Measurements from ENCODE around the gene PTCSC3. TPM values are rescaled to one million over a fixed set of nuclear protein-coding genes. Genes with fewer than 3 reads are reported as not detected.

Gene PTCSC3
- total RNA-seq, 3 donors from 2014 or later: not detected

GRCh38 chr14:36214476-36215216 lies 38.1 kb upstream of the PTCSC3 start:
- Histone ChIP-seq H3K4me3 (no peak overlapping the region), H3K27ac (no peak overlapping the region), H3K9me3 (no peaks in the 10 kb centered on the region), H3K4me1 (no peaks in the 10 kb centered on the region), H3K27me3 (peaks cover 0 to 7% of the 10 kb centered on the region in 2 donors), H3K36me3 (no peaks in the 10 kb centered on the region)
- TF ChIP-seq POLR2AphosphoS5 (IDR thresholded peaks at IDR 0.05) (no peak), CTCF (IDR thresholded peaks at IDR 0.05) (no peak), POLR2A (IDR thresholded peaks at IDR 0.05) (no peak)
- no peak for DNase-seq (ENCODE audit: low spot score in 2 of 2)
- intact Hi-C loops (cut with DNase I; ENCODE audit: low total_unique reads): no loop called here

- no peaks in the 10 kb centered on the region for H3K4me1 ChIP-seq
- no peak for TF ChIP-seq CTCF (IDR thresholded peaks at IDR 0.05)
- TF ChIP-seq POLR2A (IDR thresholded peaks at IDR 0.05): no peak
- no peak for TF ChIP-seq POLR2AphosphoS5 (IDR thresholded peaks at IDR 0.05)
- no peaks in the 10 kb centered on the region for H3K36me3 ChIP-seq
- H3K9me3 ChIP-seq: no peaks in the 10 kb centered on the region
- no peak overlapping the region for H3K27ac ChIP-seq
- H3K27me3 ChIP-seq: peaks cover 0 to 4% of the 10 kb centered on the region in 2 donors
- no peak overlapping the region for H3K4me3 ChIP-seq
- intact Hi-C loops (cut with DNase I; ENCODE audit: low total_unique reads): no loop called here
- no peak for DNase-seq (ENCODE audit: low spot score in 2 of 2)
Observed at GRCh38 chr14:36212987-36213386, 36.5 kb upstream of the PTCSC3 start.

- intact Hi-C loops (cut with DNase I; ENCODE audit: low total_unique reads): no loop called here
- H3K27ac ChIP-seq: no peak overlapping the region
- no peak overlapping the region for H3K4me3 ChIP-seq
- no peak for DNase-seq (ENCODE audit: low spot score in 2 of 2)
- H3K4me1 ChIP-seq: no peaks in the 10 kb centered on the region
- peaks cover 0 to 4% of the 10 kb centered on the region in 2 donors for H3K27me3 ChIP-seq
- H3K9me3 ChIP-seq: no peaks in the 10 kb centered on the region
- no peak for TF ChIP-seq POLR2A (IDR thresholded peaks at IDR 0.05)
- H3K36me3 ChIP-seq: no peaks in the 10 kb centered on the region
Observed at GRCh38 chr14:36212577-36212976, 36.1 kb upstream of the PTCSC3 start.

- intact Hi-C loops (cut with DNase I; ENCODE audit: low total_unique reads): no loop called here
- Histone ChIP-seq H3K27me3 (no peaks in the 10 kb centered on the region), H3K4me3 (no peak overlapping the region), H3K4me1 (no peaks in the 10 kb centered on the region), H3K36me3 (no peaks in the 10 kb centered on the region), H3K9me3 (no peaks in the 10 kb centered on the region), H3K27ac (no peak overlapping the region)
- no peak for DNase-seq (ENCODE audit: low spot score in 2 of 2)
- no peak for TF ChIP-seq POLR2A (IDR thresholded peaks at IDR 0.05)
Observed at GRCh38 chr14:36208690-36209278, 32.3 kb upstream of the PTCSC3 start.

- Histone ChIP-seq H3K4me3 (no peak overlapping the region), H3K27me3 (no peaks in the 10 kb centered on the region), H3K27ac (no peak overlapping the region), H3K9me3 (peaks cover 0 to 8% of the 10 kb centered on the region in 2 donors), H3K36me3 (no peaks in the 10 kb centered on the region), H3K4me1 (no peaks in the 10 kb centered on the region)
- TF ChIP-seq CTCF (IDR thresholded peaks at IDR 0.05) (no peak), POLR2AphosphoS5 (IDR thresholded peaks at IDR 0.05) (no peak), POLR2A (IDR thresholded peaks at IDR 0.05) (no peak)
- intact Hi-C loops (cut with DNase I; ENCODE audit: low total_unique reads): no loop called here
- DNase-seq (ENCODE audit: low spot score in 2 of 2): no peak
Observed at GRCh38 chr14:36207500-36207899, 31.0 kb upstream of the PTCSC3 start.

- Histone ChIP-seq H3K27me3 (no peaks in the 10 kb centered on the region), H3K9me3 (peaks cover 0 to 9% of the 10 kb centered on the region in 2 donors), H3K36me3 (no peaks in the 10 kb centered on the region), H3K4me1 (no peaks in the 10 kb centered on the region), H3K27ac (no peak overlapping the region), H3K4me3 (no peak overlapping the region)
- no peak for TF ChIP-seq POLR2AphosphoS5 (IDR thresholded peaks at IDR 0.05)
- intact Hi-C loops (cut with DNase I; ENCODE audit: low total_unique reads): no loop called here
- no peak for DNase-seq (ENCODE audit: low spot score in 2 of 2)
Observed at GRCh38 chr14:36204461-36205073, 28.0 kb upstream of the PTCSC3 start.

All from breast epithelium (tissue), 4 donors.